CD4-positive, alpha-beta T cell treated with Interleukin-17A for 4 hours (primary cell): ENCODE data around the gene OR1D5.
A peak's percentile ranks its signal among the peaks of the same experiment; 100 is the strongest.
"Not testable (repeated sequence)": the region's sequence is repeated elsewhere in the genome, so short reads cannot be mapped to it uniquely, and the experiment has no call there.

Experiments
- DNase-seq: peaks from one replicate; pipeline ENCODE4 v3.0.0-alpha.2; 2020; ENCODE audit warnings: mixed read lengths

OR1D5 gene

GRCh38 chr17:3063507-3063906 lies at the start of gene OR1D5:
OR1D5 (minus strand) TSS chr17:3063607; CDS start chr17:3063607, 0 bp downstream.
- not testable (repeated sequence) for DNase-seq

- DNase-seq: no peak
Measured at GRCh38 chr17:3104322-3104721, 40.9 kb upstream of the OR1D5 start, which contains the start of gene OR1D2. OR1D2 (minus strand) TSS chr17:3104422; CDS start chr17:3092996, 11,426 bp downstream.

- DNase-seq: not testable (repeated sequence)
Measured at GRCh38 chr17:3073850-3074249, 10.4 kb upstream of the OR1D5 start.

- DNase-seq: not testable (repeated sequence)
Measured at GRCh38 chr17:3065192-3065591, 1.8 kb upstream of the OR1D5 start.

- not testable (repeated sequence) for DNase-seq
Measured at GRCh38 chr17:3062824-3063377, 506 bp downstream of the OR1D5 start.

GRCh38 chr17:3054868-3055267 lies 8.5 kb downstream of the OR1D5 start:
- not testable (repeated sequence) for DNase-seq

GRCh38 chr17:3049705-3050295 lies 13.6 kb downstream of the OR1D5 start:
- DNase-seq: no peak

- peak; percentile 92 for DNase-seq
Measured at GRCh38 chr17:3048727-3049471, 14.5 kb downstream of the OR1D5 start.

- DNase-seq: no peak
Measured at GRCh38 chr17:3046753-3047152, 16.7 kb downstream of the OR1D5 start.

- DNase-seq: no peak
Measured at GRCh38 chr17:3043737-3044365, 19.6 kb downstream of the OR1D5 start.

GRCh38 chr17:3040882-3041281 lies 22.5 kb downstream of the OR1D5 start:
- DNase-seq: no peak

GRCh38 chr17:3039736-3040135 lies 23.7 kb downstream of the OR1D5 start:
- no peak for DNase-seq

GRCh38 chr17:3038941-3039340 lies 24.5 kb downstream of the OR1D5 start:
- DNase-seq: no peak

GRCh38 chr17:3037259-3037658 lies 26.1 kb downstream of the OR1D5 start:
- DNase-seq: no peak

GRCh38 chr17:3036800-3037199 lies 26.6 kb downstream of the OR1D5 start:
- DNase-seq: no peak

GRCh38 chr17:3035968-3036280 lies 27.5 kb downstream of the OR1D5 start:
- no peak for DNase-seq

- no peak for DNase-seq
Measured at GRCh38 chr17:3035256-3035967, 28.0 kb downstream of the OR1D5 start.

GRCh38 chr17:3034578-3034920 lies 28.9 kb downstream of the OR1D5 start:
- no peak for DNase-seq

- DNase-seq: no peak
Measured at GRCh38 chr17:3033741-3034577, 29.4 kb downstream of the OR1D5 start.

GRCh38 chr17:3033248-3033640 lies 30.2 kb downstream of the OR1D5 start:
- DNase-seq: no peak

- DNase-seq: no peak
Measured at GRCh38 chr17:3032258-3033247, 30.9 kb downstream of the OR1D5 start.
